Measurements from ENCODE around the gene TMPO. TPM values are rescaled to one million over a fixed set of nuclear protein-coding genes. Genes with fewer than 3 reads are reported as not detected.
A peak's percentile ranks its signal among the peaks of the same experiment; 100 is the strongest.
"Not testable (repeated sequence)": the region's sequence is repeated elsewhere in the genome, so short reads cannot be mapped to it uniquely, and the experiment has no call there.

TMPO gene
- total and polyA plus RNA-seq, 4 experiments from 2014 or later, result 21.7 to 160 (median 98.0) TPM

- POLR2A ChIA-PET (ENCODE audit: partially characterized antibody), result no interaction called here
- intact Hi-C loops (cut with micrococcal nuclease), result no loop called here
- DNase-seq, result no peak
- no peaks in the 10 kb centered on the region for H3K36me3 Mint-ChIP-seq
- no peaks in the 10 kb centered on the region for H3K4me1 ChIP-seq (ENCODE audit: insufficient read depth, low read length)
- no peaks in the 10 kb centered on the region for H3K27me3 ChIP-seq (ENCODE audit: insufficient read depth, low read length)
- no peak overlapping the region for H3K4me3 ChIP-seq (ENCODE audit: low read length in 2 of 2)
- no peak overlapping the region for H3K27ac Mint-ChIP-seq
- CTCF ChIA-PET (ENCODE audit: partially characterized antibody), result interaction anchor here (1.0 to 1.1 kb wide), 2 partner anchors 8 to 16 kb away, joined by 3 read pairs; no protein-coding TSS in a partner anchor
- H3K4me3 Mint-ChIP-seq, result no peak overlapping the region
- H3K4me1 Mint-ChIP-seq, result no peaks in the 10 kb centered on the region
- peaks cover 1 to 2% of the 10 kb centered on the region in 2 donors for H3K27me3 Mint-ChIP-seq
- no peaks in the 10 kb centered on the region for H3K9me3 Mint-ChIP-seq
- no peaks in the 10 kb centered on the region for H3K36me3 ChIP-seq (ENCODE audit: insufficient read depth, low read length)
- no peaks in the 10 kb centered on the region for H3K9me3 ChIP-seq (ENCODE audit: control insufficient read depth in 1 of 2, low read length in 2 of 2)
- H3K27ac ChIP-seq (ENCODE audit: low read depth, low read length), result no peak overlapping the region
Measured at GRCh38 chr12:98475565-98475908, 39.9 kb upstream of the TMPO start.

DNA sequence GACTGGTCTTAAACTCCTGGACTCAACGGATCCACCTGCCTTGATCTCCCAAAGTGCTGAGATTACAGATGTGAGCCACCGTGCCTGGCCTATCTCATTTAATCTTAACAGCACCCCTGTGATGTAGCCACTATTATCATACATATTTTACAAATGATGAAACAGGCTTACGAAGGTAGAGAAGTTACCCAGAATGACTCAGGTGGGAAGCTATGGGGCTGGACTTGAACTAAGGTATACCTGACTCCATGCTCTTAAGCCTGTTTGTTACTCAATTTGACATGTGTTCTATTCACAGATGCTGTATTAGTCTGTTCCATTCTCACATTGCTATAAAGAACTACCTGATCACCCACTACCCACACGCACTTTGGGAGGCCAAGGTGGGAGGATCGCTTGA is 36.8 kb upstream of the TMPO start:
- POLR2A ChIA-PET (ENCODE audit: partially characterized antibody), result no interaction called here
- Histone ChIP-seq H3K27me3 (ENCODE audit: insufficient read depth, low read length) (no peaks in the 10 kb centered on the region), H3K36me3 (ENCODE audit: insufficient read depth, low read length) (no peaks in the 10 kb centered on the region), H3K9me3 (ENCODE audit: control insufficient read depth in 1 of 2, low read length in 2 of 2) (no peaks in the 10 kb centered on the region), H3K4me3 (ENCODE audit: low read length in 2 of 2) (no peak overlapping the region), H3K4me1 (ENCODE audit: insufficient read depth, low read length) (no peaks in the 10 kb centered on the region), H3K27ac (ENCODE audit: low read depth, low read length) (no peak overlapping the region)
- Mint-ChIP-seq H3K4me3 (no peak overlapping the region), H3K27me3 (peaks cover 1 to 2% of the 10 kb centered on the region in 2 donors), H3K9me3 (no peaks in the 10 kb centered on the region), H3K27ac (no peak overlapping the region), H3K36me3 (no peaks in the 10 kb centered on the region), H3K4me1 (no peaks in the 10 kb centered on the region)
- CTCF ChIA-PET (ENCODE audit: partially characterized antibody), result no interaction called here
- intact Hi-C loops (cut with micrococcal nuclease), result no loop called here
- no peak for DNase-seq

DNA sequence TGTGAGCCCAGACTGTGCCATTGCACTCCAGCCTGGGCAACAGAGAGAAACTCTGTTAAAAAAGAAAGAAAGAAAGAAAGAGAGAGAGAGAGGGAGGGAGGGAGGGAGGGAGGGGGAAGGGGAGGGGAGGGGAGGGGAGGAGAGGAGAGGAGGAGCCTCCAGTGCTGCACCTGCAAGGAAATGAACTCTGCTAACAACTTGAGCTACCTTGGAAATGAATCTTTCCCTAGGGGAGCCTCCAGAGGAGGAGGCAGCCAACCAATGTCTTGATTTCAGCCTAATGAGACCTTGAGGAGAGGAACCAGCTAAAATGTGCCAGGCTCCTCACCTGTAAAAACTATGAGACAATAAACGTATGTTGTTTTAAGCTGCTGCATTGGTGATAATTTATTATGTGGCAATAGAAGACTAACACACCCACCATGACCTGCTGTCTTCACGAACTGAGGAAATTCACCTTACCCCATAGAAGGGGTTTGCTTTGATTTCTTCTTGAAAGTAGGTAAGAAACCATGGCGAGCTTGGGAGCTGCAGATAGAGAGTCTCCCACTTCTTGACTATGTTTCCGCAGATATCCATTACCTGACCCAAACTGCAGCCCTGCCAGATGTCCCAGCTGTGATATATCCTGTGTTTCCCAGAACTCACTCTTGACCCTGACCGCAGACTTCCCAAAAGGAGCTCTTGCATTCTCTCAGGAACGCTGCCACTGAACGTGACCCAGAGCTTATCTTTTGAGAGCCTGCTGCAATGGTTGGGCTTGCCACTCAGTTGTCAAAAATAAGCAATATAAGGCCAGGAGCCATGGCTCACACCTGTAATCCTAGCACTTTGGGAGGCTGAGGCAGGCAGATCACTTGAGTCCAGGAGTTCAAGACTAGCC is 31.5 kb upstream of the TMPO start:
- ChIA-PET CTCF (ENCODE audit: partially characterized antibody) (interaction anchor here (1.0 kb wide), 1 partner anchor 9 kb away, joined by 3 read pairs; no protein-coding TSS in a partner anchor), POLR2A (ENCODE audit: partially characterized antibody) (no interaction called here)
- Histone ChIP-seq H3K4me3 (ENCODE audit: low read length in 2 of 2) (no peak overlapping the region), H3K36me3 (ENCODE audit: insufficient read depth, low read length) (no peaks in the 10 kb centered on the region), H3K4me1 (ENCODE audit: insufficient read depth, low read length) (no peaks in the 10 kb centered on the region), H3K27me3 (ENCODE audit: insufficient read depth, low read length) (no peaks in the 10 kb centered on the region), H3K9me3 (ENCODE audit: control insufficient read depth in 1 of 2, low read length in 2 of 2) (no peaks in the 10 kb centered on the region), H3K27ac (ENCODE audit: low read depth, low read length) (no peak overlapping the region)
- Mint-ChIP-seq H3K27ac (no peak overlapping the region), H3K36me3 (no peaks in the 10 kb centered on the region), H3K4me1 (no peaks in the 10 kb centered on the region), H3K27me3 (peaks cover 1 to 2% of the 10 kb centered on the region in 2 donors), H3K9me3 (no peaks in the 10 kb centered on the region), H3K4me3 (no peak overlapping the region)
- no peak for DNase-seq
- intact Hi-C loops (cut with micrococcal nuclease), result no loop called here

- Mint-ChIP-seq H3K36me3 (no peaks in the 10 kb centered on the region), H3K27me3 (peaks cover 0 to 2% of the 10 kb centered on the region in 2 donors), H3K9me3 (no peaks in the 10 kb centered on the region), H3K4me1 (peaks cover under 1 to 2% (median under 1%) of the 10 kb centered on the region in 4 donors), H3K27ac (no peak overlapping the region), H3K4me3 (no peak overlapping the region)
- H3K27ac ChIP-seq (ENCODE audit: low read depth, low read length), result no peak overlapping the region
- DNase-seq, result no peak
- ChIA-PET CTCF (ENCODE audit: partially characterized antibody) (interaction anchor here (0.9 to 9.3 kb wide), 5 partner anchors 30 to 165 kb away, joined by 3 to 326 read pairs (median 4); partner anchors contain the start of gene TMPO), POLR2A (ENCODE audit: partially characterized antibody) (no interaction called here)
- peaks cover 1% of the 10 kb centered on the region for H3K4me1 ChIP-seq (ENCODE audit: insufficient read depth, low read length)
- H3K27me3 ChIP-seq (ENCODE audit: insufficient read depth, low read length), result no peaks in the 10 kb centered on the region
- intact Hi-C loops (cut with micrococcal nuclease), result no loop called here
- H3K36me3 ChIP-seq (ENCODE audit: insufficient read depth, low read length), result no peaks in the 10 kb centered on the region
- no peaks in the 10 kb centered on the region for H3K9me3 ChIP-seq (ENCODE audit: control insufficient read depth in 1 of 2, low read length in 2 of 2)
- H3K4me3 ChIP-seq (ENCODE audit: low read length in 2 of 2), result no peak overlapping the region
Measured at GRCh38 chr12:98485792-98486340, 29.5 kb upstream of the TMPO start.

GRCh38 chr12:98488416-98488815 is 27.0 kb upstream of the TMPO start:
- H3K27me3 ChIP-seq (ENCODE audit: insufficient read depth, low read length); H3K4me1 ChIP-seq (ENCODE audit: insufficient read depth, low read length); H3K4me1 Mint-ChIP-seq; H3K27me3 Mint-ChIP-seq; H3K36me3 ChIP-seq (ENCODE audit: insufficient read depth, low read length); H3K36me3 Mint-ChIP-seq; intact Hi-C loops (cut with micrococcal nuclease); H3K4me3 Mint-ChIP-seq; H3K27ac ChIP-seq (ENCODE audit: low read depth, low read length); H3K9me3 ChIP-seq (ENCODE audit: control insufficient read depth in 1 of 2, low read length in 2 of 2); H3K9me3 Mint-ChIP-seq; DNase-seq; H3K4me3 ChIP-seq (ENCODE audit: low read length in 2 of 2); H3K27ac Mint-ChIP-seq: not testable (repeated sequence)
- ChIA-PET CTCF (ENCODE audit: partially characterized antibody) (interaction anchor here (0.6 to 9.3 kb wide), 3 partner anchors 9 to 49 kb away, joined by 3 to 326 read pairs (median 4); partner anchors contain the start of gene TMPO), POLR2A (ENCODE audit: partially characterized antibody) (interaction anchor here (0.6 kb wide), 1 partner anchor 33 kb away, joined by 4 read pairs; no protein-coding TSS in a partner anchor)

GRCh38 chr12:98489176-98489575 is 26.2 kb upstream of the TMPO start:
- Mint-ChIP-seq H3K4me3 (no peak overlapping the region), H3K36me3 (no peaks in the 10 kb centered on the region), H3K9me3 (no peaks in the 10 kb centered on the region), H3K27me3 (peaks cover 0 to 1% of the 10 kb centered on the region in 2 donors), H3K4me1 (peaks cover 4 to 7% (median 5%) of the 10 kb centered on the region in 4 donors), H3K27ac (peak overlapping the region in 1 of 7 donors; percentile 10)
- Histone ChIP-seq H3K27ac (ENCODE audit: low read depth, low read length) (no peak overlapping the region), H3K27me3 (ENCODE audit: insufficient read depth, low read length) (no peaks in the 10 kb centered on the region), H3K9me3 (ENCODE audit: control insufficient read depth in 1 of 2, low read length in 2 of 2) (no peaks in the 10 kb centered on the region), H3K36me3 (ENCODE audit: insufficient read depth, low read length) (no peaks in the 10 kb centered on the region), H3K4me1 (ENCODE audit: insufficient read depth, low read length) (peaks cover 8% of the 10 kb centered on the region), H3K4me3 (ENCODE audit: low read length in 2 of 2) (no peak overlapping the region)
- DNase-seq, result no peak
- intact Hi-C loops (cut with micrococcal nuclease), result no loop called here
- ChIA-PET CTCF (ENCODE audit: partially characterized antibody) (interaction anchor here (1.7 to 9.3 kb wide), 2 partner anchors 10 to 28 kb away, joined by 3 to 326 read pairs; partner anchors contain the start of gene TMPO), POLR2A (ENCODE audit: partially characterized antibody) (interaction anchor here (0.6 kb wide), 1 partner anchor 32 kb away, joined by 4 read pairs; no protein-coding TSS in a partner anchor)

All from CD4-positive, alpha-beta memory T cell (primary cell).